SW480 (cell line): ENCODE results near the gene NUDCD3.

Experiments
- DNase-seq: peaks from one replicate; pipeline ENCODE4 v3.0.0-alpha.2; 2016; ENCODE audit warnings: low spot score

The NUDCD3 gene

DNA sequence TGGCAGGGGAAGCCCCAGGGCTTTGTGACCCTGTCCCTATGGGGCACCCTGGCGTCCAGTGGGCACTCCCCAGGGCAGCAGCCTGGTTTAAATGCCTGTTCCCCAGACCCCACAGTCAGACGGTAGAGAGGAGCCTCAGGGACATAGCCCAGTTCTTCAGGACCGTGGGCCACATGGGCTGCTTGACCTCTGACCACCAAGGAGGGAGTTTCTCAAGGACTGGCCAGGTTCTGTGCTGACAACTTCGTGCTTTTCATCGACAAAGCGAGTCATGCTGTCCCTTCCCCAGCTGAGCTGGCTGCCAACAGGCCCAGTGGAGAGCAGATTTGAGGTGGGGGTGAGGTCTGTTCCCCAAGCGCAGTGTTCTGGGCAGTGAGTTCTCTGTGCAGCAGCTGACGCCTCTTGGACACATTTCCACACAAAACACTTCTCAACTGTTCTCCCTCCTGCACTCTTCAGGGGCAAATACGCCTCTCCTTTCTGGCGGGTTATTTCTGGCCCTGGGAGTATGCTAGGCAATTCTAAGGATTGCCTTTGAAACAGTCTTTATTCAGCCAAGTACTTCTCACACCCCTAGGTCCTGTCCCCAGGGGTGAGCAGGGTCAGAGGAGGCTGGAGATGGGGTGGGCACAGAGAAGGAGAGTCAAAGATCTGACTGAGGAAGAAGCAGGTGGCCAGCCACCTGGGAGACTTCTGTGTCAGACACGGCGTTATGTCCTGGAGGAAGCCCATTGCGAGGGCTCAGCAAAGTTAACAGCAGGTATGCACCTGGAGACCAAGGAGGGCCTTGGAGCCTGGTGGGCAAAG, 107.8 kb downstream of the NUDCD3 start:
- DNase-seq, result no peak

DNA sequence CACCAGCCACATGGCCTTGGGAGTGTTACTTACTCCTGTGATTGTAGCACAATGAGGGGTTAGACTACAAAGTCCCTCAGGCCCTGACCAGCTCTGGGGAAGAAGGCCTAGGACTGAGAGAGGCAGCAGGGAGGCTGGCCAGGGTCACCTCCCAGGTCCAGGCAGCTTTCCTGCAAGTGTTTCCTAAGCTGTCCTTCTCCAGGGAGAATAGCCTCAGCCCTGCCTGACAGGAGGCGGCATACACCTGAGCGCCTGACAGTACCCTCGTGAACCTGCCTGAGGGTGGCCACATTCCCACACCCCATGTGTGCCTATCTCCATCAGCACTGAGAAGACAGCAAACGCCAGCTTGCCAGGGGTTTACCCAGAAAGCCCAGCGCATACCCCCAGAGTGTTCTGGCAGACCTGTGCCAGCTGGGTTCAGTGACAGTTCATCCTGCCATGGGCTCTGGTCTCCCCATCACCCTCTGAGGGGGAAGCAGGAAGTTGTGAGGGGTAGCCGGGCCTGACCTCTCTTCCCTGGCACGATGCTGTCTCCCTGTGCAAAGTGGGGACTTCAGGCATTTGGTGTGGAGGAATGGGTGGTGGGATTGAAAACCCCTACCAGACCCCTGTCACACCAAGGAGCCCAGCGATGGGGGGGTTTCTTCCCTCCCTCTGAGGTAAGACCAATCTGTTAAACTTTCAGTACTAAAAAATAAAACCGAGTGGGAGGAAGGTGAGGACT, 108.8 kb downstream of the NUDCD3 start:
- DNase-seq, result no peak

DNA sequence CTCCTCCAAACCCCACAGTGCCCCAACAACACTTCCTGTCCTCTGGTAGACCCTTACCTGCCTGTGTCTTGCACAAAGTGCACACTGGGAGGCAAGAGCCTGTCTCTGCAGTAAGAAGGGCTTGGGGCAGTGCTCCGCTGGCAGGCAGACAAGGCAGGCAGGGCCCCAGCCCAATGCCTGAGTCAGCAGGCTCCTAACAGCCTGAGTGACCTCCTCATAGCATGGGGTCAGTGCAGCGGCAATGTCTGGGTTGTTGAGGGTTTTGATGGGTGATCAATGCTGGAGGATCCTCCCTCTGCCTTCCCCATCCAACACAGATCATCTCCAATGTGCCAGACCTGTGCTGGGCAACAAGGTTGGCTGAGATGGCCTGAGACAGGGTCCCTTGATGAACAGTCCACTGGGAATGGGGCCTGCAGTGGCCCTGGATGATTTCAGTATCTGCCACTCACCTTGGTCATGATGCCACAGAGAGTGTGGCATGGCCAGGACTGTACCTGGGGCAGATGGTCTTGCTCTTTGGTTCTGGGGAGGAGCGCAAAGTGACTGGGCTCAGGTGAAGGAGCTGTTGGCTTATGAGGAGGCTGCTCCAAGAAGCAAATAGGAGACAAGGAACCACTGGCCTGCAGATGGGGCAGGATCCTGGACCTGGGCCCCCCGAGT, 109.5 kb downstream of the NUDCD3 start:
- DNase-seq, result no peak

DNA sequence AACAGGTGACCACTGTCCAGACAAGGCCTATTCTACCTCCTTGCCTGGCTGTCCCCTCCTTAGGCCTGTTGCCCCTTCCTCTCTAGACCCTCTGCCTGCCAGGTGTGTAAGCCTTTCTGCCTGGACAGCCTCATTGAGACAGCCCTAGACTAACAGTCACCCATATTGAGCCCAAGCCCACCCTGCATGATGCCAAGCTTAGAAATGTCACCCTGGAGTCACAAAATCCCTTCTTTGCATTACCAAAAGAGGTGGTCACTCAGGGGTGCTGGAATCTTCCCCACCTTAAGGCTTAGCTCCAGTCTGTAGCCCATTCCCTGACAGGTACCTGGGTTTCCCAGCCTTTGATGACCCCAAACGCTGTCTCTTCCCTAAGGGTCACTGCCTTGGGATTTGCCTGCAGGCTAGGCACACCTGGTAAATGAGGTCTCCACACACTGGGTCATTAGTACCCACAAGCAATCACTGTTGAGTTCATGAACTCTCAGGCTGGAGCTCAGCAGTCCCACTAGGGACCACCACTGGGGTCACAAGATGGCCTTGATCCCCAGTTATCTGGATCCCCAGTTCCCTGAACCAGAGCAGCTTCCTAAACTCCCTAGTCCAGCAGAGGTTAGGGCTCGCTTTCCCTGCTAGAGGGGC, 110.1 kb downstream of the NUDCD3 start:
- no peak for DNase-seq

DNA sequence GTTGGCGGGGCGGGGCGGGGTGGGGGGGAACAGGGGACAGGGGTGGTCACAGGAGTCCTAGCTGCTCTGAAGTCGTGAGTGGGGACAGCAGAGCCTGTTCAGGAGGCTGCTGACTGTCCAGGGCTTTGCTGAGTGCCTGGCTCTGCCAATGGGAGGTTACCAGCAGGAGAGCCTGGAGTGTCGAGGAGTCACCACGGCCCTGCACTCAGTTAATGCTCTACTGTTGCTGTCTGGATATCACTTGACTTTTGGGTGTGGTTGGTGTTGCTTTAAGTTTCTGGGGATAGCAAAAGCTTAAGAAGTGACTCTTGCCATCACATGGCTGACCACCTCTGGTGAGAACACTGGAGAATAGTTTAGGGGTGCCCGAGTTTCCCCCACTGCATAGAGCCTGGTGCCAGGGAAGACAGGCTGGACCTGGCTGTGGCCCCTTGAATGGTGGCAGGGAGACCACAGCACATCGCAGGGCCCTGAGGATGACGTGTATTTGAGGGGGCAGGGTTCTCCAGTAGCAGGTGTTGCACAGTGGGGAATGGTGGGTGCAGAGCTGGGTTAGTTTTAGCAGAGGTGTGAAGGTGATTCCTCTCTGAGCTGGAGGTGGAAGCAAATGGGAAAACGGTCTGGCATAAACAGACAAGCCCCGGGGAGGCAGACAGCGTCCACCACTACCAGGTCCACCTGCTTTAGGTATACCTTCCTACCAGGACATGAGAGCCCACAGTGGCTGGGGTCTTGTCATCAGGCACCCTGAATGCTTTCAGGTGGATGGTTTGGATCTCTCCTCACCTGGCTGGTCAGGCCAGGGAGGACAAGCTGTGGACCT, 110.9 kb downstream of the NUDCD3 start:
- DNase-seq, result peak; percentile 34

DNA sequence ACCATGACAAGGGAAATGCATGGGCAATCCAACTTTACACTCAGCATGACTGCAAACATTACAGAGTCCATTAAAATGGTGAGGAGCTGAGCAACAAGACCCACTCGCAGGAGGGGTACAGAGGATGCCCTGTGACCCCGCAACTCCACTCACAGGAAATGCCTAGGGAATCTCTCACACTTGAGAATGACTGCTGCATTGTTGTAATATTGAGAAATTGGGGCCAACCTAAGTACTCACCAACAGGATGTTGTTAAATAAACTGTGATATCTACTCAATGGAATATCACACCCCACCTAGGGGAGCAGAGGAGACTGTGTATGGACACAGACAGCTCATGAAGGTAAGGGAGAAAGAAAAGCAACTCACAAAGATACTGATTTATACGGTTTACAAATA, 111.7 kb downstream of the NUDCD3 start:
- peak; percentile 69 for DNase-seq

DNA sequence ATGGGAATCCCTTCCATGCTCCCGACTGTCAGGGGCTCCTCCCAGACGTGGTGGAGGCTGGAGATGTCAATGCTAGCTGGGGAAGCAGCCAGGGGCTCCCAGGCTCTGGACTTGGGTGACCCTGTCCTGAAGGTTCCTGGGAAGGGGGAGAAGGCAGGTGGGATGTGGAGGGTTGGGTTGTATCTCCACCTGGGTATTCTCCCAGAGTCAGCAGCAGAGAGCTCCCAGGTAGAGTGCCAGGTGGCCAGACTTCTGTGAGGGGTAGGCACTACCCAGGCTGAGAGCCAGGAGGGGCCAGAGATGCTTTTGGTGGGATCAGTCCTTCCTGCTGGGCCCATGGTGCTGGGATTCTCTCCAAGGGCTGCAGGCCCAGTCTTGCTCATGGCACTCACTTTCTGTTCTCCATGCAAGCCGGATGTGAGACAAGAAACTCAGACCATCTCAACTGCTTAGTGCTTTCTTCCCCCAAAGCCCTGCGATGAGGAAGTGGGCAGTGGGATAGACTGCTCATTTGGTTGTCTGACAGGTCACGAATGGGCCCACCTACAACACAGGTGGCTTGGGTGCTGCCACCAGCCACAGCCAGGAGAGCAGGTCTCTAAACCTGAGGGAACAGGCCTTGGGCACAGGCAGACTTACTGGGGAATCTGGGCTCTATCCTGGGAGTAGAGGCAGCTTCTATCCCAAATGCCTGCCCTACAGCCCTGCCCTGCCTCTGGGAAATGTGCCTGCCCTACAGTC, 112.6 kb downstream of the NUDCD3 start:
- no peak for DNase-seq

DNA sequence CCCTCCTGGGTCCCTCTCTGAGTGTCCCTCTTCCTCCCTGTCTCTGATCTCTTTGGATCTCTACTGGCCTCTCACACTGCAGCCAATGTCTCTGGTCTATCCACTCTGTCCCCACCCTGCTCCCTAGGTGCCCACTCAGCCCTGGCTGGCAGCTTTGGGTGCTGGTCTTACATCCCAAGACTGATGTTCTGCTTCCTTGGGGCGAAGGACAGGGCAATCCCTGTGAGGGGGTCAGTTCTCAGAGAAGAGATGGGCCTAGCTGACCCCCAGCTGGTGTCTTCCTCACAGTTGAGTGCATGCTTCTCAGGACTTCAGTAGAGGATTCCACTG, 113.4 kb downstream of the NUDCD3 start:
- DNase-seq, result no peak

DNA sequence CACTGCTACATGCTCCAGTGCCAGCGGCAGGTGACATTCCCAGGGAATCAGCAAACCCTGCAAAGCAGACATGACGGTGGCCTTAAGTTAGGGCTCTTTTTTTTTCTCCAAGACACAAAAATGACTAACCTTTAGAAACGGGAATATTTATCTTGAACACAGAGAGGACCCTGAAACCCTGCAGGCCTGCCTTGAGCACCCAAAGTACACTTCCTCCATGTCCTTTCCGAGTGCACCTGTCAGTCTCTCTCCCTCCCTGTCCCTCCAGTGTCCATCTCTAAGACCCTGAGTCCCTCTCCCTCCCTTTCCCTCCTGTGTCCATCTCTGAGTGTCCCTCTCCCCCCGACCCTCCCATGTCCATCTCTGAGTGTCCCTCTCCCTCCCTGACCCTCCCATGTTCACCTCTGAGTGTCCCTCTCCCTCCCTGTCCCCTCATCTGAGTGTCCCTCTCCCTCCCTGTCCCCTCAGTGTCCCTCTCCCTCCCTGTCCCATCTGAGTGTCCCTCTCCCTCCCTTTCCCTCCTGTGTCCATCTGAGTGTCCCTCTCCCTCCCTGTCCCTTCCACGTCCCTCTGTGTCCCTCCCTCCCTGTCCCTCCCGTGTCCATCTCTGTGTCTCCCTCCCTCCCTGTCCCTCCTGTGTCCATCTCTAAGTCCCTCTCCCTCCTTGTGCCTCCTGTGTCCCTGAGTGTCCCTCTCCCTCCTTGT, 113.9 kb downstream of the NUDCD3 start:
- no peak for DNase-seq

DNA sequence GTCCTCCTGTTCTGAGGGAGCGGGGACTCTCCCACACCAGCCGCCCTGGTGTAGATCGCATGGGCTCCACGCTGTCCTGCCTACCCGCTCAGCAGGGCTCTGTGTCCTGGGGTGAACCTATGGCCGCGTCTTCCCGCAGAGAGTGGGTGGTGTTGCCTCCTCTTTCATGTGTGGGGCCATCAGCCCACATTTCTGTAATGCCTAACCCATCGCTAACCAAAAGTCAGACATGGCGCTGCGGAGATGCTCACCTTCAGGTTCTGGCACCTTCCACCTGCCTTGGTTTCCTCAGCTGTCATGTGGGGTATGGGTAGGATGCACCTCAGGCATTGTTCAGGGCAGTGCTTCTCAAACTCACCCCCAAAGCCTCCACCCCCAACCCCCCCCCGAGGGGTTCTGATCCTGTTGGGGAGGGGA, 114.5 kb downstream of the NUDCD3 start:
- no peak for DNase-seq

DNA sequence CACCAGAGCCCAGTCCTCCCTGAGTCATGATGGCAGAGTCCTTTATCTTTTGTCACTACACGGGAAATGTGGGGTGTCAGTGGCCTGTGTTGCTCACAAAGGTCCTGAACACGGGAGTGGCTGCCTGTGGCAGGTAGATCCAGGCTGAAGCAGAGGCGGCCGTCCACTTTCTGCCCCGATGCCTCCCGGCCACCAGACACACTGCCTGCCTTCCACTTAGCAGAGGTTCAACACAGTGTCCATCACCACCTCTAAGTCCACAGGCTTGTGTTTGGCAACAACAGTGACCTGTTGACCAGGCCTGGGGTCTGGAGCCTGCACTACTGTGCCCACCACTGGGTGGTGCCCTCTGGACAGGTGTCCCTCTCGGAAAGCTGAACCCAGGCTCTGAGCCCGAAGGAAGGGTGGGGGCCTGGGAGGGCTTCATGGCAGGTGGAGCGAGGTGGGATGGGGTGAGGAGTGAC, 115.2 kb downstream of the NUDCD3 start:
- no peak for DNase-seq

DNA sequence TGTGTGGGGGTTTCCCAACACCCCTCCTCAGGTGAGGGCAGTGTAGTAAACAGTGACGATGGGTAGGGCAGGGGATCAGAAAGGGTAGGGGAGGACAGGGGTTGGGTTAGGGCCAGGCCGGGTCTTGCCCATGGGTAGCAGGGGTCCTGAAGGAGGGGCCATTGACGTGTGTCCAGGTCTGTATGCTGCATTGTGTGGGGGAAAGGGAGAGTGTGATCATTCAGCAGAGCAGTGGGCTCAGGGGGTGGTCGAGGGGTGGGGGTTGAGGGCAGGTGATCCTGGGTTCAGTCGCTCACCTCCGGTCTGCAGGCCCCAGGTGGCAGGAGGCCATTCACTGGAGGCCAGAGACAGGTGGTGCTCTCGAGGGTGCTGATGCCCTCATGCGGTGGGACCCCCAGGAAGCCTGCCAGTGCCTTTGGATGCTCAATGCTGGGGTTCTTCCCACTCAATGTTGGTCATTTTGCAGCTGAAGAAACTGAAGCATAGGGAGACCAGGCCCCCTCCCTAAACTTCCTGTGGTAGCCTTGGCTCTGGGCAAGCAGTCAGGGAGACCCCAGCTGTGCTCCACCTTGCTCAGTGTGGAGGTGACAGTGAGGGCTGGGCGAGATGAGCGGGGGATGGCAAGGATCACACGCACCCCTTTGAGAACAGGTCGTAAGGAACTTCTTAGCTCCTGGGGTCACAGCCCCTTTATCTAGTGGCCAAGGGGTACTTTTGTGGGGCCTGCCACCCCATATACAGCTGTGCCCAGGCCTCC, 116.3 kb downstream of the NUDCD3 start:
- DNase-seq, result no peak

DNA sequence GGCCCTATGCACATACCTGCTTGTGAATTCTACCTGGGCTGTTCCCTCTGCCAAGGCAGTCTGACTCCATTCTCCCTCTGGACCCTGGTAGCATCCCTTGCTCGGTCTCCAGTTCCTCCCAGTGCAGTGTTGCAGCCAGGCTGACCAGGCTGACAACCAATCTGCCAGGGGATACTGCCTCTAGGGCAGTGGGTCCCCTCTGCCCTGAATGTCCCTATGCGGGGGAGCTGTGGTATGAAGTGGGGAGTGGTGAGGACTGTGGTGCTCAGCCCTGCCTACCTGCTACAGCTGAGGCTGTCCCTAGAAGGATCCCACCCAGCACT, 117.1 kb downstream of the NUDCD3 start:
- no peak for DNase-seq

DNA sequence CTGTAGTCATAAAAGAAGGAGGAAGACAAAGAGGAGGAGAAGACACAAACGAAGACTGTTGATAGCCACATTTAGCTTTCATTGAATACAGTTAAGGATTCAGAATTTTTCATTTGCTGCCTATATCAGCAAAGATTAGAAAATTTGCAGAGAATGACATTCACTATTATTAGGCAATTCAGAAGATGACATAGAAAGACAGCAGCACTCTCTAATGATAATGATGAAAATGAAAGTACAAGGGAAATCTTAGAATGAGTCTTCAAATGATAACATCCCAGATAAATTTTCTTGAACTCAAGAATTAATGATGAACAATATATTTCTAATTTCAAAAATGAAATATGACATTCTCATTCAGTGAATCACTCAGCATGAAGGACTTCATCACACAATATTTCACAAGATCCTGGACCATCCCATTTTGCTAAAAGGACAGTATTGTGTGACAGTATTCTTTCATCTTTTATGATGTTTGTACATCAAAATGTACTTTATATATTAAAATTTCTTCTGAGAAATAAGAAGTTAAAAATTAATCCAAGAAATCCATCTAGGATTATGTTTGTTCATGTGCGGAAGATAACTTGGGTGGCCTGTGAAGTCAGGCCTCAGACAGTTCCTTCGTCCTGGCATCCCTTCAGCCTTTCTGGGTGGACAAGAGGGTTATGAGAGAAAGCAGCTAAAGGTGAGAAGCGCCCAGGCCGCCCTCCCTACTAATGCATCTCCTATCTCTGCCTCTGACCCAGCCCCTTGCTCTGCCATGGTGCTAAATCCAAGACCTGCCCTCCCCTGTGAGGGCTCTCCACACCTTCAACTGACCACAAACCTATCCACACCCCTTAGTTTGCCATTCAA, 117.7 kb downstream of the NUDCD3 start:
- DNase-seq, result no peak

DNA sequence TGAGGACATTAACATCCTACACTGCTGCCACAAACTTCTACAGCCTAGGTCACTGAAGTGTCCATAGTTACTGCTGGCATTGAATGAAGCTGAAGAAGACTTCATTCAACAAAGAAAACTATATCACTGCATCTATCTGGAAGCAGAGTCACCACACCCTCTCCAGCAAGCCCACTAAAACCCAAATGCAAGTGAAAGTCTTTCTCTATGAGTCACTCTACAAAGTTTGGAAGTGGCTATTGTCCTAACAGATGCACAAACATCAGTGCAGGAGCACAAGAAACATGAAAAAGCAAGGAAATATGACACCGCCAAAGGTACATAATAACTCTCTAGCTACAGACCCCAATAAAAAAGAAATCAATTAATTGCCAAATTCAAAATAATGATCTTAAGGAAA, 121.6 kb downstream of the NUDCD3 start:
- DNase-seq, result peak; percentile 58

DNA sequence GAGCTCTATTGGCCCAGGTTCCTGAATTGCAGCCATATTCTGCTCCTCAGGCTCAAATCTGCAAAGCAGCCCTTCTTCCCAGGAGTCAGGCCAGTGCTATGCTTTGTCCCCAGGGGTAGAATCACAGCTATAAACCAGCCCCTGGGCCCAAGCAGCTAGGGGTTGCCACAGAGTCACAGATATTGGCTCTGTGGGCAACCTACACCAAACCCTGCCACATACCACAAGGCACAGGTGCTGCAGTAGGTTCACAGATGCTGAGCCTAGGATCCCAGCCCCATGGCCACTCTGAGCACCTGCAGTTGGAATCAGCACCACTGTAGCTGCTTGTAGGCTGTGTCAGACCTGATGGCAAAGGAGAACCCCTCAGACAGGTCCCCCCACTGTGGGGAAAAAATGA, 122.0 kb downstream of the NUDCD3 start:
- no peak for DNase-seq

DNA sequence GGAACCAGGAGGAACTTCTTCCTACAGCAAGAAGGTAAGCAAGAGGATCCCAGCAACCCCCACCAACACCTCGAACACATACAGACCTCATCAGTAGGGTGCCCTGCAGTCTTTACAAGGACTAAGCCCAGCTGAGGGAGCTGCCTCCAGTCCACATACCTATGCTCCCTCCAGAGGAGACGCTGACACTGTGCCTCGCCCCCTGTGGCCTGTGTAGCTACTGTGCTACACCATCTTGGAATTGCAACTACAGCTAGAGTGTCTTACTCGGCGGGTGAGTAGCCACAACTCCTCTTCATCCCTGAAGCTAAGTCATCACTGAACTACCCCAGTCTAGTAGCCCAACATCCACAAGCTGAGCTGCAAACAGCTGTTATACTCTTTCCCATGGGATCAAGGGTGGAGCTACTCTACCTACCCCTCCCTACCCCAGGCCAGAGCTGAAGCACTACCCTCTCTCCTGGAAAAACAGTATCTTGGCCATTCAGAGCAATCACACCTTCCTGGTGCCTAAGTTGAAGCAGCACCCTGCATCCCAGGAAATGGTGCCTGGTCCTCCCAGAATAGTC, 122.9 kb downstream of the NUDCD3 start:
- no peak for DNase-seq

DNA sequence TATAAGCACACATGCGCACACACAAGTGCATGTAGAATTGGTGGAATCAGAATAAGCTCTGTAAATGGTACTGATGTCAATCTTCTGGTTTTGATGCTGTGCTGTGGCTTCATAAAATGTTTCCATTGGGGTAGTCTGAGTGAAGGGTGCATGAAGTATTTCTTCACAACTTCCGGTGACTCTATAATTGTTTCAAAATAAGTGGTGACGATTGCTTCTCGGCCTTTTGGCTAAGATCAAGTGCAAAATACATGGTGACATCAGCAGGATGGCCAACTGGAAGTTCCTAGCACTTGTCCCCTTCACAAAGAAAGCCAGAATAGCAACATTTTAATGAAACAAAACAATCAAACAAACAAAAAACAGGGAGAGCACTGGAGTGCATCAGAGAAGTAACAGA, 123.5 kb downstream of the NUDCD3 start:
- no peak for DNase-seq
